Spleen (tissue), 7 donors: Measurements from ENCODE around the gene HEXD.

ENCODE experiments used
- CTCF ChIP-seq, 11 experiments: fragments of 200-600 bp in 7 of 11; fragments of 450-650 bp in 4 of 11; sonication (generic) in 4 of 11; IDR thresholded peaks in 8 of 11; conservative IDR thresholded peaks in 3 of 11; 1 replicate in 7 of 11; 2 replicates in 4 of 11; pipeline versions ENCODE4 v1.4.0 to v1.8.0; 2016 to 2021; ENCODE audit warnings: antibody characterized with exemption in 11 of 11, inconsistent platforms in 4 of 11, mild to moderate bottlenecking in 1 of 11
- POLR2A ChIP-seq, 3 donors: fragments of 450-650 bp; IDR thresholded peaks; one replicate each; pipeline ENCODE4 v1.5.1; 2017; ENCODE audit warnings: antibody characterized with exemption in 3 of 3, mild to moderate bottlenecking in 1 of 3
- POLR2AphosphoS5 ChIP-seq, 3 donors: sonication (generic); formaldehyde crosslinking; IDR thresholded peaks; one replicate each; pipeline ENCODE4 v1.5.1; 2017; ENCODE audit warnings: antibody characterized with exemption in 3 of 3
- donor health status: DM: no; HTN: no; CAD: no; lungs with moderate emphysema.
- donor health status: DM: no; HTN: no; CAD: no.
- donor health status: DM: no; HTN: no; CAD: no.

DNA sequence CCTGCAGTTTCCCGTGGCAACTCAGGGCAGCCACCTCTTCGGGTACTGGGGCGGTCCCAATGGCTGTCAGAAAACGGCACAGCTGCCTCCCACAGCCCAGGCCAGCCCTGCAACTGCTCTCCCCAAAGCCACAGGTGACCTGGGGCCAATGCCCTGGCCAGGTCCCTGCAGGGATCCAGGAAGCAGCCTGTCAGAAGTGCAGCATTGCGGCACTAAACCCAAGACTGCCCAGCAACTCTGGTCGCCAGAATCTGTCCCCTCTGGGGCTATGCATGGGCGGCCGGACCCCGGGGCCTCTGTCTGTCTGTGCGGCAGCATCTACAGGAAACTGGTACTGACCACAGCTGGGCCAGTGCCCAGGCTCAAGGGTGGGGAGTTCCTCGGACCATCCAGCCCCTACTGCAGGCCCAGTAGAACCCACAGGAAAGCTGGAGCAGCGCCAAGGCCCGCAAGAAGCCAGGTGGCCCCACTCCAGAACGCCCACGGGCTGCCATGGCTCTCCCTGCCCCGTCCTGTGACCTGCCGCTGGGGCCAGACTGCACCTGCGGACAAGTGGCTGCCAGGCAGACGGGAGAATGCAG, 26.9 kb downstream of the HEXD start:
- no peak for TF ChIP-seq CTCF (IDR thresholded peaks at IDR 0.05 in 8 of 11, conservative IDR thresholded peaks at IDR 0.05 in 3 of 11)
- TF ChIP-seq POLR2A (IDR thresholded peaks at IDR 0.05), result no peak
- peak in 2 of 3 donors; percentile 27 to 70 for TF ChIP-seq POLR2AphosphoS5 (IDR thresholded peaks at IDR 0.05)
